ENCODE data around the gene CWF19L1.

Gene CWF19L1

GRCh38 chr10:100185364-100186252, 81.8 kb downstream of the CWF19L1 start, which contains the start of gene ERLIN1:
Gene ERLIN1 (minus strand): TSS chr10:100186029. CDS start chr10:100185626, 403 bp downstream.
- POLR2A ChIA-PET (ENCODE audit: low non-redundant PET), result no interaction called here

GRCh38 chr10:100184840-100185239, 82.6 kb downstream of the CWF19L1 start:
- POLR2A ChIA-PET (ENCODE audit: low non-redundant PET), result no interaction called here
- CTCF ChIA-PET, result interaction anchor here (0.7 kb wide), 1 partner anchor 342 kb away, joined by 4 read pairs; no protein-coding TSS in a partner anchor
- peak overlapping the region; percentile 83 for H3K27ac ChIP-seq
- peak; percentile 13 for DNase-seq (ENCODE audit: low spot score)
- TF ChIP-seq, protein P1, sequence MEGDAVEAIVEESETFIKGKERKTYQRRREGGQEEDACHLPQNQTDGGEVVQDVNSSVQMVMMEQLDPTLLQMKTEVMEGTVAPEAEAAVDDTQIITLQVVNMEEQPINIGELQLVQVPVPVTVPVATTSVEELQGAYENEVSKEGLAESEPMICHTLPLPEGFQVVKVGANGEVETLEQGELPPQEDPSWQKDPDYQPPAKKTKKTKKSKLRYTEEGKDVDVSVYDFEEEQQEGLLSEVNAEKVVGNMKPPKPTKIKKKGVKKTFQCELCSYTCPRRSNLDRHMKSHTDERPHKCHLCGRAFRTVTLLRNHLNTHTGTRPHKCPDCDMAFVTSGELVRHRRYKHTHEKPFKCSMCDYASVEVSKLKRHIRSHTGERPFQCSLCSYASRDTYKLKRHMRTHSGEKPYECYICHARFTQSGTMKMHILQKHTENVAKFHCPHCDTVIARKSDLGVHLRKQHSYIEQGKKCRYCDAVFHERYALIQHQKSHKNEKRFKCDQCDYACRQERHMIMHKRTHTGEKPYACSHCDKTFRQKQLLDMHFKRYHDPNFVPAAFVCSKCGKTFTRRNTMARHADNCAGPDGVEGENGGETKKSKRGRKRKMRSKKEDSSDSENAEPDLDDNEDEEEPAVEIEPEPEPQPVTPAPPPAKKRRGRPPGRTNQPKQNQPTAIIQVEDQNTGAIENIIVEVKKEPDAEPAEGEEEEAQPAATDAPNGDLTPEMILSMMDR (conservative IDR thresholded peaks at IDR 0.05; ENCODE audit: low read depth), result no peak

More at GRCh38 chr10:100185364-100186252, 81.8 kb downstream of the CWF19L1 start, which contains the start of gene ERLIN1:
- TF ChIP-seq, protein P1 (conservative IDR thresholded peaks at IDR 0.05; ENCODE audit: low read depth), result no peak
- H3K27ac ChIP-seq, result peak within 1 kb of the TSS; percentile 83
- CTCF ChIA-PET, result interaction anchor here (0.6 kb wide), 1 partner anchor 393 kb away, joined by 4 read pairs; no protein-coding TSS in a partner anchor
- DNase-seq (ENCODE audit: low spot score), result peak; percentile 96

- POLR2A ChIA-PET (ENCODE audit: low non-redundant PET), result no interaction called here
Measured at GRCh38 chr10:100184426-100184825, 83.0 kb downstream of the CWF19L1 start.

GRCh38 chr10:100183481-100183880, 84.0 kb downstream of the CWF19L1 start:
- no peak overlapping the region for H3K27ac ChIP-seq
- peak; percentile 45 for DNase-seq (ENCODE audit: low spot score)
- POLR2A ChIA-PET (ENCODE audit: low non-redundant PET), result no interaction called here
- TF ChIP-seq, protein P1 (conservative IDR thresholded peaks at IDR 0.05; ENCODE audit: low read depth), result no peak
- CTCF ChIA-PET, result interaction anchor here (0.7 to 1.0 kb wide), 2 partner anchors 137 to 338 kb away, joined by 3 to 4 read pairs; no protein-coding TSS in a partner anchor

More at GRCh38 chr10:100184426-100184825, 83.0 kb downstream of the CWF19L1 start:
- CTCF ChIA-PET, result interaction anchor here (0.7 kb wide), 1 partner anchor 342 kb away, joined by 4 read pairs; no protein-coding TSS in a partner anchor
- TF ChIP-seq, protein P1 (conservative IDR thresholded peaks at IDR 0.05; ENCODE audit: low read depth), result no peak
- DNase-seq (ENCODE audit: low spot score), result no peak
- H3K27ac ChIP-seq, result no peak overlapping the region

DNA sequence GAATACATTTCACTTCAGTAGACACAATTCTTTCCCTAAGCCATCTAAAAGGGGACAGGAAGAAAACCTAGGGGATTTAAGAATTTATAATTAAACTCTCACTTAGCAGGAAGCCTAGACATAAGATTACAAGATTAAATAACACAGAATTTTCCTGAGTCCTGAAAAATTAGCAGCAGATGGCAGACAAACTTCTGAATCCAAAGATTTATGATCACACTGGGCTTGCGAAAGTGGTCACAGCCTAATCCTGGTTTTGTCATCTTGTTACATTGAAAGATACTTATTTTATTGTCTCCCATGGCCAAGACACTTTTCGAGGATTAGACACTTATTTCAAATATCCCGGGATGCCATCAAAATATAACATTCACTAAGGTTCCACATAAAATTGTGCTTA, 84.5 kb downstream of the CWF19L1 start:
- no peak for DNase-seq (ENCODE audit: low spot score)
- no peak overlapping the region for H3K27ac ChIP-seq
- ChIA-PET CTCF (no interaction called here), POLR2A (ENCODE audit: low non-redundant PET) (no interaction called here)
- TF ChIP-seq, protein P1 (conservative IDR thresholded peaks at IDR 0.05; ENCODE audit: low read depth), result no peak
